ENCODE results near the gene SLC5A5. TPM values are rescaled to one million over a fixed set of nuclear protein-coding genes. Genes with fewer than 3 reads are reported as not detected.

Gene SLC5A5
- total and polyA plus RNA-seq, 4 donors, result 0.14 to 0.95 (median 0.15) TPM; not detected in 1

- Histone ChIP-seq H3K9ac (ENCODE audit: insufficient read depth in 1 of 2, low read length in 2 of 2) (no peak overlapping the region), H3K36me3 (ENCODE audit: control insufficient read depth in 4 of 4, insufficient read depth in 4 of 4, low read length in 4 of 4) (no peaks in the 10 kb centered on the region), H3K9me3 (ENCODE audit: control insufficient read depth in 4 of 4, insufficient read depth in 3 of 4, low read length in 3 of 4) (peaks cover 0 to 1% (median 0%) of the 10 kb centered on the region in 4 donors), H3K4me3 (no peak overlapping the region), H3K4me1 (ENCODE audit: control insufficient read depth in 5 of 5, insufficient read depth in 5 of 5, low read length in 5 of 5) (peaks cover 0 to 3% (median 0%) of the 10 kb centered on the region in 5 donors), H3K27me3 (ENCODE audit: control insufficient read depth in 3 of 3, insufficient read depth in 3 of 3, low read length in 2 of 3) (peaks cover 0 to 18% (median 8%) of the 10 kb centered on the region in 3 donors), H3K27ac (ENCODE audit: low read depth in 1 of 2, low read length in 1 of 2) (no peak overlapping the region)
- WGBS, 2 donors, result 89 to 95% methylated on average over 16 of the region's 16 CpGs
- TF ChIP-seq CTCF (IDR thresholded peaks at IDR 0.05; ENCODE audit: control extremely low read depth, extremely low read depth), result no peak
- no peak for DNase-seq
- no peak for ATAC-seq (ENCODE audit: insufficient read depth, low FRiP score)
These were observed 6.0 kb downstream of the SLC5A5 start for GRCh38 chr19:17877696-17878095.

- Histone ChIP-seq H3K27ac (ENCODE audit: low read depth in 1 of 2, low read length in 1 of 2) (no peak overlapping the region), H3K9me3 (ENCODE audit: control insufficient read depth in 4 of 4, insufficient read depth in 3 of 4, low read length in 3 of 4) (peaks cover 0 to 6% (median 0%) of the 10 kb centered on the region in 4 donors), H3K36me3 (ENCODE audit: control insufficient read depth in 4 of 4, insufficient read depth in 4 of 4, low read length in 4 of 4) (no peaks in the 10 kb centered on the region), H3K9ac (ENCODE audit: insufficient read depth in 1 of 2, low read length in 2 of 2) (no peak overlapping the region), H3K4me1 (ENCODE audit: control insufficient read depth in 5 of 5, insufficient read depth in 5 of 5, low read length in 5 of 5) (peaks cover 0 to 2% (median 0%) of the 10 kb centered on the region in 5 donors), H3K4me3 (no peak overlapping the region), H3K27me3 (ENCODE audit: control insufficient read depth in 3 of 3, insufficient read depth in 3 of 3, low read length in 2 of 3) (peaks cover 2 to 4% (median 4%) of the 10 kb centered on the region in 3 donors)
- TF ChIP-seq CTCF (IDR thresholded peaks at IDR 0.05; ENCODE audit: control extremely low read depth, extremely low read depth), result no peak
- WGBS, 2 donors, result 76 to 82% methylated on average over 7 of the region's 7 CpGs
- no peak for DNase-seq
- no peak for ATAC-seq (ENCODE audit: insufficient read depth, low FRiP score)
These were observed 7.7 kb downstream of the SLC5A5 start for GRCh38 chr19:17879466-17879865.

- no peaks in the 10 kb centered on the region for H3K36me3 ChIP-seq (ENCODE audit: control insufficient read depth in 4 of 4, insufficient read depth in 4 of 4, low read length in 4 of 4)
- H3K9ac ChIP-seq (ENCODE audit: insufficient read depth in 1 of 2, low read length in 2 of 2), result no peak overlapping the region
- peaks cover 0 to 2% (median 0%) of the 10 kb centered on the region in 5 donors for H3K4me1 ChIP-seq (ENCODE audit: control insufficient read depth in 5 of 5, insufficient read depth in 5 of 5, low read length in 5 of 5)
- no peak for DNase-seq
- no peak for TF ChIP-seq CTCF (IDR thresholded peaks at IDR 0.05; ENCODE audit: control extremely low read depth, extremely low read depth)
- peaks cover 0 to 4% (median 0%) of the 10 kb centered on the region in 3 donors for H3K27me3 ChIP-seq (ENCODE audit: control insufficient read depth in 3 of 3, insufficient read depth in 3 of 3, low read length in 2 of 3)
- H3K4me3 ChIP-seq, result no peak overlapping the region
- WGBS, 2 donors, result 72 to 80% methylated on average over 7 of the region's 7 CpGs
- no peak for ATAC-seq (ENCODE audit: insufficient read depth, low FRiP score)
- H3K9me3 ChIP-seq (ENCODE audit: control insufficient read depth in 4 of 4, insufficient read depth in 3 of 4, low read length in 3 of 4), result peaks cover 0 to 4% (median 0%) of the 10 kb centered on the region in 4 donors
- H3K27ac ChIP-seq (ENCODE audit: low read depth in 1 of 2, low read length in 1 of 2), result no peak overlapping the region
These were observed 10.0 kb downstream of the SLC5A5 start for GRCh38 chr19:17881701-17882100.
